HL-60 (cell line): ENCODE measurements around the gene DAPK1.

Experiments used
- DNase-seq, 2 experiments: peaks; one replicate each; pipeline ENCODE4 v3.0.0-alpha.2; 2010 to 2020; ENCODE audit warnings: low read depth in 1 of 2, low spot score in 1 of 2
- H3K27ac ChIP-seq: fragments of 250-450 bp; sonication (Bioruptor Pico); replicated peaks from 2 replicates; pipeline ENCODE4 v1.5.1; 2020; ENCODE audit warnings: mild to moderate bottlenecking, moderate library complexity
- H3K27me3 ChIP-seq: fragments of 250-450 bp; sonication (Bioruptor Pico); 2 replicates; pipeline ENCODE4 v1.5.1; 2021; ENCODE audit warnings: mild to moderate bottlenecking, moderate library complexity; ENCODE audit not compliant: insufficient read depth, poor library complexity, severe bottlenecking
- H3K4me3 ChIP-seq: replicated peaks from 2 replicates; pipeline ENCODE4 v1.5.1; 2011; ENCODE audit warnings: mild to moderate bottlenecking, control low read depth, low read length; ENCODE audit not compliant: insufficient read depth
- GABPA ChIP-seq: IDR thresholded peaks from 2 replicates; pipeline ENCODE4 v1.6.1; 2012; ENCODE audit warnings: low read depth
- POLR2AphosphoS5 ChIP-seq: IDR thresholded peaks from 2 replicates; pipeline ENCODE4 v1.6.1; 2012; ENCODE audit warnings: low read depth
- SPI1 ChIP-seq: IDR thresholded peaks from 2 replicates; pipeline ENCODE4 v1.6.1; 2012; ENCODE audit warnings: low read depth, mild to moderate bottlenecking, borderline replicate concordance
- TF ChIP-seq, protein P1 (sequence below): IDR thresholded peaks from one replicate; pipeline ENCODE4 v1.5.1; 2011; ENCODE audit warnings: low read length, control low read depth, inconsistent platforms; ENCODE audit not compliant: insufficient read depth
- TF ChIP-seq, protein P2 (sequence below): IDR thresholded peaks from 2 replicates; pipeline ENCODE4 v1.6.1; 2012; ENCODE audit warnings: low read depth; ENCODE audit not compliant: insufficient replicate concordance

Gene DAPK1

DNA sequence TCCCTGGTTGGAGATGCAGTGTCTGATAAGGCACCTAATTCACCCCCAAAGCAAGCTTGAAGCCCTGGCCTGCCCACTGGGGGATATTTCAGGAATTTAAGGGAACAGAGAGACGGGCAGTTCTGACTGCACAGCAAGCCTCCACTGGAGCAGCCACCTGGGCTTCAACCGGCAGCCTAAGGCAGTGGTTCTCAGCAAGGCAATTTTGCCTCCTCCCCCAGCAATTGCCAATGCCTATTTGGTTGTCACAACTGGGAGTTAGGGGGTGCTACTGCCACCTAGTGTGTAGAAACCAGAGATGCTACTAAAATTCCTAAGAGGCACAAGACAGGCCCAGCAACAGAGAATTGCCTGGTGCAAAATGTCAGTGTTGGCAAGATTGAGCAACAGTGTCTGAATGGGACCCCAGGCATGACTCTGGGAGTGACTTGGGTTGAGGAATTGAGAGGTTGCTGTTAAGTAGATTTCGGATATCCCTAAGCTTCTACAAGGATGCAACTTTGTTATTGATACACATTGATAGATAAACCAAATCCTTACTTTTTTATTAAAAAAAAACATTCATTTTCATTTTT, 169.6 kb downstream of the DAPK1 start:
- Histone ChIP-seq H3K27ac (no peak overlapping the region), H3K4me3 (no peak overlapping the region), H3K27me3 (no peaks in the 10 kb centered on the region)
- TF ChIP-seq, protein P1, sequence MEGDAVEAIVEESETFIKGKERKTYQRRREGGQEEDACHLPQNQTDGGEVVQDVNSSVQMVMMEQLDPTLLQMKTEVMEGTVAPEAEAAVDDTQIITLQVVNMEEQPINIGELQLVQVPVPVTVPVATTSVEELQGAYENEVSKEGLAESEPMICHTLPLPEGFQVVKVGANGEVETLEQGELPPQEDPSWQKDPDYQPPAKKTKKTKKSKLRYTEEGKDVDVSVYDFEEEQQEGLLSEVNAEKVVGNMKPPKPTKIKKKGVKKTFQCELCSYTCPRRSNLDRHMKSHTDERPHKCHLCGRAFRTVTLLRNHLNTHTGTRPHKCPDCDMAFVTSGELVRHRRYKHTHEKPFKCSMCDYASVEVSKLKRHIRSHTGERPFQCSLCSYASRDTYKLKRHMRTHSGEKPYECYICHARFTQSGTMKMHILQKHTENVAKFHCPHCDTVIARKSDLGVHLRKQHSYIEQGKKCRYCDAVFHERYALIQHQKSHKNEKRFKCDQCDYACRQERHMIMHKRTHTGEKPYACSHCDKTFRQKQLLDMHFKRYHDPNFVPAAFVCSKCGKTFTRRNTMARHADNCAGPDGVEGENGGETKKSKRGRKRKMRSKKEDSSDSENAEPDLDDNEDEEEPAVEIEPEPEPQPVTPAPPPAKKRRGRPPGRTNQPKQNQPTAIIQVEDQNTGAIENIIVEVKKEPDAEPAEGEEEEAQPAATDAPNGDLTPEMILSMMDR: peak; percentile 15
- TF ChIP-seq POLR2AphosphoS5: no peak
- peak in 1 of 2 experiments; percentile 37 for DNase-seq

DNA sequence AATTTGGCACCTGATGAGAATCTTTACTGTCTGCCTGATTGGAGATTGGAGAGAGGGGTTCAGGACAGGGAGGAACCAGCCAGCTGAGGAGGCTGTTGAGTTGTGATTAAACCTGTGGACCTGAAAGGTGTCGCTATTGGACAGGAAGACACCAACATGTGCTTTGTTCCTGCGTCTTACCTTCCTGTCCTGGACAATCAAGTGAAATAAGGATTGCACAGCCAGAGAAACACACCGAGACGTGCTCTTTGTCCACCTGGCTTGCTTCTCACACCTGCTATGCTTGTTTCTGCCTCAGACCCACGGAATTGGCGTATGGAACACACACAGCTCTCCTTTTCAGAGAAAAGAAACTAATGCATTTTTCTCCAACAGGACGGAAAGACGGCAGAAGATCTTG, 170.6 kb downstream of the DAPK1 start:
- no peak for DNase-seq
- no peak overlapping the region for H3K4me3 ChIP-seq
- no peaks in the 10 kb centered on the region for H3K27me3 ChIP-seq
- TF ChIP-seq, protein P1: no peak
- TF ChIP-seq GABPA (no peak), POLR2AphosphoS5 (no peak), SPI1 (no peak)
- TF ChIP-seq, protein P2, sequence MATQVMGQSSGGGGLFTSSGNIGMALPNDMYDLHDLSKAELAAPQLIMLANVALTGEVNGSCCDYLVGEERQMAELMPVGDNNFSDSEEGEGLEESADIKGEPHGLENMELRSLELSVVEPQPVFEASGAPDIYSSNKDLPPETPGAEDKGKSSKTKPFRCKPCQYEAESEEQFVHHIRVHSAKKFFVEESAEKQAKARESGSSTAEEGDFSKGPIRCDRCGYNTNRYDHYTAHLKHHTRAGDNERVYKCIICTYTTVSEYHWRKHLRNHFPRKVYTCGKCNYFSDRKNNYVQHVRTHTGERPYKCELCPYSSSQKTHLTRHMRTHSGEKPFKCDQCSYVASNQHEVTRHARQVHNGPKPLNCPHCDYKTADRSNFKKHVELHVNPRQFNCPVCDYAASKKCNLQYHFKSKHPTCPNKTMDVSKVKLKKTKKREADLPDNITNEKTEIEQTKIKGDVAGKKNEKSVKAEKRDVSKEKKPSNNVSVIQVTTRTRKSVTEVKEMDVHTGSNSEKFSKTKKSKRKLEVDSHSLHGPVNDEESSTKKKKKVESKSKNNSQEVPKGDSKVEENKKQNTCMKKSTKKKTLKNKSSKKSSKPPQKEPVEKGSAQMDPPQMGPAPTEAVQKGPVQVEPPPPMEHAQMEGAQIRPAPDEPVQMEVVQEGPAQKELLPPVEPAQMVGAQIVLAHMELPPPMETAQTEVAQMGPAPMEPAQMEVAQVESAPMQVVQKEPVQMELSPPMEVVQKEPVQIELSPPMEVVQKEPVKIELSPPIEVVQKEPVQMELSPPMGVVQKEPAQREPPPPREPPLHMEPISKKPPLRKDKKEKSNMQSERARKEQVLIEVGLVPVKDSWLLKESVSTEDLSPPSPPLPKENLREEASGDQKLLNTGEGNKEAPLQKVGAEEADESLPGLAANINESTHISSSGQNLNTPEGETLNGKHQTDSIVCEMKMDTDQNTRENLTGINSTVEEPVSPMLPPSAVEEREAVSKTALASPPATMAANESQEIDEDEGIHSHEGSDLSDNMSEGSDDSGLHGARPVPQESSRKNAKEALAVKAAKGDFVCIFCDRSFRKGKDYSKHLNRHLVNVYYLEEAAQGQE: no peak
- H3K27ac ChIP-seq: no peak overlapping the region

DNA sequence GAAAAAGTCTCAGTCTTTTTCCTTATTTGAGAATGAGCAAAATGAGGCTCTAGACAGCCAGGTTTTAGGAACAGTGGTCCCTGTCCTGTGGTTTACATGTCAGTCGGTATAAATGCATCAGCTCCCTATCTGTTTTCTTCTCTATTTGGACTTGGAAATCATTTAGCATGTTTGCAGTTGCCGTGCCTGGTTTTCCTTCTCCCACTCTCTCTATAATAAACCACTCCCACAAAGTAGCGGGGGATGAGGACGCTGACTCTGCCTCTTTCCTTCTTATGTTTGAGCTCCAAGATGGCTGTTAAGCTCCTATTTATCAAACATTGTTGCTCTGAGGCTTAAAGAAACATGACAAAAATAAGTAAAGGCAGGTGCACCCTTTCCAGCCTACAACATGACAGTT, 171.1 kb downstream of the DAPK1 start:
- TF ChIP-seq, protein P1: no peak
- TF ChIP-seq GABPA: no peak
- no peak for TF ChIP-seq SPI1
- TF ChIP-seq, protein P2: no peak
- H3K27me3 ChIP-seq: no peaks in the 10 kb centered on the region
- no peak for DNase-seq
- H3K4me3 ChIP-seq: no peak overlapping the region
- H3K27ac ChIP-seq: no peak overlapping the region

DNA sequence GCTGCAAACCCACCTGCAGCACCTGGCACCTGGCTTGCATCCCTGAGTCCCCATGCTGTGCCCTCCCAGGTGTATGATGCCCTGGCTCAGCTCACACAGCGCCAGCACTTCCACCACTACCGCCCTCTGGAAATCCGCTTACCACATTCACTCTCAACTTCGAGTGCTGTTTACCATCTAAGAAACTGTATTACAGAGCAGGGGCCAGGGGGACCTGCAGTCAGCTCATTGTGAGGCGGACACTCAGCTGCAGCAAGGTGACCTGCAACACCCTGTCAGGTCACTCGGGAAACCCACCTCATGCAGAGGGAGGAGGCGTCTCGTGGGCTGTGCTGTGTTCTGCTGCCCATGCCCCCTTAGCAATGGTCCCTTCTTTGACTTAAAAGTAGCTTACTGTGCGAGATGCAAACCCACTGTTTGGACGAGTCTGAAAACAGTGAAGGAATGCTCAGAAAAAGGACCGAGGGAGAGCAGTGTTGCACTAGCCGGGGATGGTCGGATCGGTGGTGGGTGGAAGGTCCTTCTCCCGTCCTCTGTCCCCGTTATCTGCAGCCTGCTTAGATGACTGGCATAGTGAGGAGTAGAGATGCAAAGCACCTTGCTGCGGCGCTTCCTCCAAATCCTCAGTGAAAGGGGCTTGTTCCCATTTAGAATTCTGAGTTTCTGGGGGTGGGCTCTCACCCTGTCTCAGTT, 173.1 kb downstream of the DAPK1 start:
- Histone ChIP-seq H3K27me3 (no peaks in the 10 kb centered on the region), H3K4me3 (no peak overlapping the region), H3K27ac (no peak overlapping the region)
- TF ChIP-seq SPI1 (no peak), GABPA (no peak), POLR2AphosphoS5 (no peak)
- TF ChIP-seq, protein P2: no peak
- TF ChIP-seq, protein P1: no peak
- no peak for DNase-seq
